Measurements from ENCODE around the gene CCDC106.

CCDC106 gene

GRCh38 chr19:55605207-55605636 lies 42.8 kb upstream of the CCDC106 start (continued):
- TF ChIP-seq ZBTB8A (tag by site-specific recombination; IDR thresholded peaks at IDR 0.05) (peak; percentile 62), ZNF311 (tag by site-specific recombination; IDR thresholded peaks at IDR 0.05; ENCODE audit: borderline replicate concordance) (no peak), HOXD13 (CRISPR knock-in tag; IDR thresholded peaks at IDR 0.05; ENCODE audit: borderline replicate concordance) (no peak), GFI1B (tag by site-specific recombination; IDR thresholded peaks at IDR 0.05) (no peak), ZFP69B (tag by site-specific recombination; IDR thresholded peaks at IDR 0.05) (no peak), ZNF768 (tag by site-specific recombination; IDR thresholded peaks at IDR 0.05) (no peak), BCL6B (tag by site-specific recombination; IDR thresholded peaks at IDR 0.05) (no peak), ZNF624 (tag by site-specific recombination; IDR thresholded peaks at IDR 0.05) (no peak), ZFP37 (tag by site-specific recombination; IDR thresholded peaks at IDR 0.05) (no peak), ZNF394 (tag by site-specific recombination; IDR thresholded peaks at IDR 0.05; ENCODE audit: borderline replicate concordance) (no peak), ZNF600 (tag by site-specific recombination; IDR thresholded peaks at IDR 0.05) (no peak), ZNF354C (tag by site-specific recombination; IDR thresholded peaks at IDR 0.05; ENCODE audit: borderline replicate concordance, low read depth) (no peak), ZNF548 (tag by site-specific recombination; IDR thresholded peaks at IDR 0.05) (no peak), ZXDB (tag by site-specific recombination; IDR thresholded peaks at IDR 0.05) (peak; percentile 29), ZNF324 (tag by site-specific recombination; IDR thresholded peaks at IDR 0.05) (no peak), ZNF664 (tag by site-specific recombination; IDR thresholded peaks at IDR 0.05) (no peak), ZNF544 (tag by site-specific recombination; IDR thresholded peaks at IDR 0.05) (no peak), ZNF660 (tag by site-specific recombination; IDR thresholded peaks at IDR 0.05) (no peak), PRDM4 (tag by site-specific recombination; IDR thresholded peaks at IDR 0.05) (no peak), ZBTB26 (tag by site-specific recombination; optimal IDR thresholded peaks at IDR 0.05) (peak; percentile 65), ZBTB7A (tag by site-specific recombination; IDR thresholded peaks at IDR 0.05; ENCODE audit: low read depth) (no peak), ZNF645 (tag by site-specific recombination; IDR thresholded peaks at IDR 0.05) (no peak), ZNF114 (tag by site-specific recombination; IDR thresholded peaks at IDR 0.05) (no peak), ZBTB11 (tag by site-specific recombination; conservative IDR thresholded peaks at IDR 0.05; ENCODE audit: low read depth) (peak; percentile 88), ZNF426 (tag by site-specific recombination; IDR thresholded peaks at IDR 0.05) (no peak), TCF7L2 (IDR thresholded peaks at IDR 0.05; ENCODE audit: borderline replicate concordance, low read depth, low read length) (no peak), ZNF830 (tag by site-specific recombination; IDR thresholded peaks at IDR 0.05; ENCODE audit: low read depth) (no peak), ZNF10 (tag by site-specific recombination; IDR thresholded peaks at IDR 0.05) (no peak), KLF16 (tag by site-specific recombination; IDR thresholded peaks at IDR 0.05) (no peak), ZNF423 (tag by site-specific recombination; IDR thresholded peaks at IDR 0.05) (no peak), ZNF133 (tag by site-specific recombination; IDR thresholded peaks at IDR 0.05) (no peak), ZNF558 (tag by site-specific recombination; IDR thresholded peaks at IDR 0.05) (no peak), ZNF174 (tag by site-specific recombination; IDR thresholded peaks at IDR 0.05) (no peak), ZNF549 (tag by site-specific recombination; IDR thresholded peaks at IDR 0.05) (no peak)
